DOHH2 (cell line): ENCODE results near the gene HS2ST1.

ENCODE experiments used
- CTCF ChIP-seq: fragments of 200-600 bp; sonication (generic); IDR thresholded peaks from one replicate; pipeline ENCODE4 v1.5.1; 2014; ENCODE audit warnings: antibody characterized with exemption, mild to moderate bottlenecking, low read depth, low read length; ENCODE audit not compliant: poor library complexity, severe bottlenecking
- EZH2phosphoT487 ChIP-seq: fragments of 200-600 bp; sonication (generic); IDR thresholded peaks from 2 replicates; pipeline ENCODE4 v1.6.1; 2017; ENCODE audit warnings: borderline replicate concordance, mild to moderate bottlenecking, antibody characterized with exemption, low read length, moderate library complexity, mixed read lengths

GRCh38 chr1:86912281-86912900 is 2.0 kb upstream of the HS2ST1 start:
- TF ChIP-seq EZH2phosphoT487 = no peak
- TF ChIP-seq CTCF = no peak
